ENCODE measurements around the gene KCNN3.
A peak's percentile ranks its signal among the peaks of the same experiment; 100 is the strongest.
"Not testable (repeated sequence)": the region's sequence is repeated elsewhere in the genome, so short reads cannot be mapped to it uniquely, and the experiment has no call there.

KCNN3 gene

GRCh38 chr1:154710106-154710505 is 160.0 kb downstream of the KCNN3 start:
- DNase-seq (ENCODE audit: low read depth in 3 of 3, low spot score in 1 of 3) = no peak

GRCh38 chr1:154707901-154708463 is 162.1 kb downstream of the KCNN3 start:
- no peak for DNase-seq (ENCODE audit: low read depth in 3 of 3, low spot score in 1 of 3)

GRCh38 chr1:154706851-154707250 is 163.2 kb downstream of the KCNN3 start:
- no peak for DNase-seq (ENCODE audit: low read depth in 3 of 3, low spot score in 1 of 3)

- no peak for DNase-seq (ENCODE audit: low read depth in 3 of 3, low spot score in 1 of 3)
Measured at GRCh38 chr1:154705544-154705943, 164.5 kb downstream of the KCNN3 start.

- no peak for DNase-seq (ENCODE audit: low read depth in 3 of 3, low spot score in 1 of 3)
Measured at GRCh38 chr1:154703170-154703569, 166.9 kb downstream of the KCNN3 start.

GRCh38 chr1:154698320-154699096 is 171.6 kb downstream of the KCNN3 start:
- DNase-seq (ENCODE audit: low read depth in 3 of 3, low spot score in 1 of 3) = no peak

GRCh38 chr1:154697710-154698109 is 172.4 kb downstream of the KCNN3 start:
- no peak for DNase-seq (ENCODE audit: low read depth in 3 of 3, low spot score in 1 of 3)

GRCh38 chr1:154696456-154696855 is 173.6 kb downstream of the KCNN3 start:
- no peak for DNase-seq (ENCODE audit: low read depth in 3 of 3, low spot score in 1 of 3)

- no peak for DNase-seq (ENCODE audit: low read depth in 3 of 3, low spot score in 1 of 3)
Measured at GRCh38 chr1:154695985-154696384, 174.1 kb downstream of the KCNN3 start.

- no peak for DNase-seq (ENCODE audit: low read depth in 3 of 3, low spot score in 1 of 3)
Measured at GRCh38 chr1:154694995-154695394, 175.1 kb downstream of the KCNN3 start.

- no peak for DNase-seq (ENCODE audit: low read depth in 3 of 3, low spot score in 1 of 3)
Measured at GRCh38 chr1:154689083-154689482, 181.0 kb downstream of the KCNN3 start.

- no peak for DNase-seq (ENCODE audit: low read depth in 3 of 3, low spot score in 1 of 3)
Measured at GRCh38 chr1:154686507-154686906, 183.6 kb downstream of the KCNN3 start.

- no peak for DNase-seq (ENCODE audit: low read depth in 3 of 3, low spot score in 1 of 3)
Measured at GRCh38 chr1:154683820-154684219, 186.3 kb downstream of the KCNN3 start.

- no peak for DNase-seq (ENCODE audit: low read depth in 3 of 3, low spot score in 1 of 3)
Measured at GRCh38 chr1:154682254-154682653, 187.8 kb downstream of the KCNN3 start.

- DNase-seq (ENCODE audit: low read depth in 3 of 3, low spot score in 1 of 3) = not testable (repeated sequence)
Measured at GRCh38 chr1:154677844-154678243, 192.2 kb downstream of the KCNN3 start.

- not testable (repeated sequence) for DNase-seq (ENCODE audit: low read depth in 3 of 3, low spot score in 1 of 3)
Measured at GRCh38 chr1:154676847-154677246, 193.2 kb downstream of the KCNN3 start.

GRCh38 chr1:154674456-154674855 is 195.6 kb downstream of the KCNN3 start:
- not testable (repeated sequence) for DNase-seq (ENCODE audit: low read depth in 3 of 3, low spot score in 1 of 3)

- not testable (repeated sequence) for DNase-seq (ENCODE audit: low read depth in 3 of 3, low spot score in 1 of 3)
Measured at GRCh38 chr1:154672245-154672644, 197.8 kb downstream of the KCNN3 start.

GRCh38 chr1:154671412-154671811 is 198.7 kb downstream of the KCNN3 start:
- DNase-seq (ENCODE audit: low read depth in 3 of 3, low spot score in 1 of 3) = not testable (repeated sequence)

GRCh38 chr1:154670310-154671270 is 199.5 kb downstream of the KCNN3 start:
- DNase-seq (ENCODE audit: low read depth in 3 of 3, low spot score in 1 of 3) = not testable (repeated sequence)

GRCh38 chr1:154669464-154670282 is 200.4 kb downstream of the KCNN3 start:
- peak; percentile 39 to 46 (median 45) for DNase-seq (ENCODE audit: low read depth in 3 of 3, low spot score in 1 of 3)
